B cell (primary cell): ENCODE measurements around the gene ATP10B. TPM values are rescaled to one million over a fixed set of nuclear protein-coding genes. Genes with fewer than 3 reads are reported as not detected.

Experiments used
- ATAC-seq: fragments of 200-7000 bp; cut with Tn5 transposase; one replicate; pipeline ENCODE4 v1.10.0; 2021; ENCODE audit warnings: low read depth, mild to moderate bottlenecking, moderate number of reproducible peaks, moderate library complexity
- CTCF ChIA-PET: fragments of 350-600 bp; sonication (Branson Sonifier 250); formaldehyde crosslinking; loops from one replicate; lab custom pipeline; 2021; ENCODE audit warnings: antibody characterized with exemption, inconsistent platforms; lab: Charles Lee
- POLR2A ChIA-PET: fragments of 350-600 bp; sonication (Branson Sonifier 250); formaldehyde crosslinking; loops from one replicate; lab custom pipeline; 2021; ENCODE audit warnings: antibody characterized with exemption; lab: Charles Lee
- DNase-seq: peaks from one replicate; pipeline ENCODE4 v3.0.0; 2013
- H2AFZ ChIP-seq: 2 replicates; pipeline ENCODE4 v1.6.1; 2012; ENCODE audit warnings: mild to moderate bottlenecking, low read depth, low read length; ENCODE audit not compliant: insufficient read depth, poor library complexity, severe bottlenecking
- H3K27ac ChIP-seq, 2 donors: 1 replicate in 1 of 2; 2 replicates in 1 of 2; pipeline ENCODE4 v1.5.1; 2012 to 2013; ENCODE audit warnings: low read length in 2 of 2, mild to moderate bottlenecking in 2 of 2, moderate library complexity in 1 of 2
- H3K27me3 ChIP-seq, 4 experiments: fragments of 200-600 bp in 1 of 4; sonication (generic) in 1 of 4; replicated peaks in 1 of 4; 1 replicate in 2 of 4; 2 replicates in 2 of 4; pipeline versions ENCODE4 v1.6.1 to v1.7.0; 2013 to 2016; ENCODE audit warnings: low read length in 3 of 4, mild to moderate bottlenecking in 2 of 4, mixed read lengths in 1 of 4, moderate library complexity in 1 of 4; ENCODE audit not compliant: insufficient read depth in 4 of 4, control insufficient read depth in 3 of 4; ENCODE audit errors: control extremely low read depth in 1 of 4
- H3K36me3 ChIP-seq, 2 experiments: replicated peaks in 1 of 2; 1 replicate in 1 of 2; 2 replicates in 1 of 2; pipeline versions ENCODE4 v1.6.1 to v1.7.1; 2013; ENCODE audit warnings: low read length in 1 of 2; ENCODE audit not compliant: insufficient read depth in 2 of 2, control insufficient read depth in 1 of 2; ENCODE audit errors: control extremely low read depth in 1 of 2, extremely low read depth in 1 of 2
- H3K4me1 ChIP-seq, 2 donors: fragments of 200-600 bp in 1 of 2; sonication (generic) in 1 of 2; 1 replicate in 1 of 2; 2 replicates in 1 of 2; pipeline versions ENCODE4 v1.5.1 to v1.6.1; 2013 to 2017; ENCODE audit warnings: low read length in 2 of 2; ENCODE audit not compliant: control insufficient read depth in 2 of 2, insufficient read depth in 2 of 2
- H3K4me2 ChIP-seq: replicated peaks from 2 replicates; pipeline ENCODE3; 2012; ENCODE audit warnings: mild to moderate bottlenecking, low read depth, low read length; ENCODE audit not compliant: poor library complexity, severe bottlenecking
- H3K4me3 ChIP-seq, 5 experiments: fragments of 200-600 bp in 1 of 5; sonication (generic) in 1 of 5; 1 replicate in 3 of 5; 2 replicates in 2 of 5; pipeline versions ENCODE4 v1.5.1 to v1.7.0; 2011 to 2016; ENCODE audit warnings: low read length in 4 of 5, mild to moderate bottlenecking in 4 of 5, low read depth in 2 of 5, control low read depth in 1 of 5, moderate library complexity in 1 of 5; ENCODE audit not compliant: insufficient read depth in 1 of 5; ENCODE audit errors: control extremely low read depth in 1 of 5, extremely low read depth in 1 of 5
- H3K79me2 ChIP-seq: fragments of 200-600 bp; sonication (generic); one replicate; pipeline ENCODE4 v1.6.0; 2016; ENCODE audit warnings: low read length; ENCODE audit not compliant: control insufficient read depth, insufficient read depth
- H3K9ac ChIP-seq: fragments of 200-600 bp; sonication (generic); 2 replicates; pipeline ENCODE4 v1.6.1; 2017; ENCODE audit warnings: mild to moderate bottlenecking, low read length, moderate library complexity
- H3K9me3 ChIP-seq, 3 donors: one replicate each; pipeline versions ENCODE4 v1.6.1 to v1.7.1; 2013; ENCODE audit warnings: low read length in 2 of 3; ENCODE audit not compliant: control insufficient read depth in 2 of 3, insufficient read depth in 1 of 3; ENCODE audit errors: control extremely low read depth in 1 of 3
- H4K20me1 ChIP-seq: 2 replicates; pipeline ENCODE4 v1.6.0; 2012; ENCODE audit warnings: mild to moderate bottlenecking, low read length; ENCODE audit not compliant: insufficient read depth, control insufficient read depth, poor library complexity, severe bottlenecking
- H3K27ac Mint-ChIP-seq: one replicate; pipeline ENCODE4 v1.8.0; 2021; ENCODE audit warnings: mixed read lengths
- H3K27me3 Mint-ChIP-seq: one replicate; pipeline ENCODE4 v1.8.0; 2021; ENCODE audit warnings: mixed read lengths
- H3K4me1 Mint-ChIP-seq: one replicate; pipeline ENCODE4 v1.8.0; 2021; ENCODE audit warnings: mixed read lengths
- H3K4me3 Mint-ChIP-seq: one replicate; pipeline ENCODE4 v1.8.0; 2021; ENCODE audit warnings: mixed read lengths
- H3K9me3 Mint-ChIP-seq: one replicate; pipeline ENCODE4 v1.8.0; 2022; ENCODE audit warnings: mixed read lengths; ENCODE audit not compliant: insufficient read depth
- EZH2 ChIP-seq: IDR thresholded peaks from 2 replicates; pipeline ENCODE4 v1.6.1; 2012; ENCODE audit warnings: borderline replicate concordance, low read depth, mild to moderate bottlenecking, moderate library complexity, low read length; ENCODE audit not compliant: insufficient read depth, poor library complexity, severe bottlenecking
- WGBS: methylation state at CpG from one replicate; pipeline ENCODE4 v1.1.5; 2013; ENCODE audit warnings: missing lambda C conversion rate; ENCODE audit not compliant: insufficient coverage; 5-methylcytosine and 5-hydroxymethylcytosine counted together
- intact Hi-C: fragments of 100-400 bp; cut with micrococcal nuclease; formaldehyde crosslinking; loops from one replicate; pipeline ENCODE4 v1.10.0; 2022
- polyA plus RNA-seq: library from polyadenylated mRNA; depleted of rRNA; stranded (reverse); fragments of >200 nt; gene quantifications from 2 replicates; pipeline ENCODE4 v1.2.3, GENCODE V29; 2012
- total RNA-seq, 2 donors: library from RNA; stranded (reverse); fragments of 120-200 nt in 1 of 2; gene quantifications; 1 replicate in 1 of 2; 2 replicates in 1 of 2; pipeline versions ENCODE4 v1.2.3 to v1.2.4, GENCODE V29; 2013 to 2022
- TF ChIP-seq, protein P1 (sequence below): fragments of 200-600 bp; IDR thresholded peaks from one replicate; pipeline ENCODE4 v1.8.0; 2022; ENCODE audit warnings: antibody characterized with exemption, mild to moderate bottlenecking

Gene ATP10B
- total and polyA plus RNA-seq, 2 donors (not counting 1 experiment from before 2014, with no cell fraction given), result not detected

DNA sequence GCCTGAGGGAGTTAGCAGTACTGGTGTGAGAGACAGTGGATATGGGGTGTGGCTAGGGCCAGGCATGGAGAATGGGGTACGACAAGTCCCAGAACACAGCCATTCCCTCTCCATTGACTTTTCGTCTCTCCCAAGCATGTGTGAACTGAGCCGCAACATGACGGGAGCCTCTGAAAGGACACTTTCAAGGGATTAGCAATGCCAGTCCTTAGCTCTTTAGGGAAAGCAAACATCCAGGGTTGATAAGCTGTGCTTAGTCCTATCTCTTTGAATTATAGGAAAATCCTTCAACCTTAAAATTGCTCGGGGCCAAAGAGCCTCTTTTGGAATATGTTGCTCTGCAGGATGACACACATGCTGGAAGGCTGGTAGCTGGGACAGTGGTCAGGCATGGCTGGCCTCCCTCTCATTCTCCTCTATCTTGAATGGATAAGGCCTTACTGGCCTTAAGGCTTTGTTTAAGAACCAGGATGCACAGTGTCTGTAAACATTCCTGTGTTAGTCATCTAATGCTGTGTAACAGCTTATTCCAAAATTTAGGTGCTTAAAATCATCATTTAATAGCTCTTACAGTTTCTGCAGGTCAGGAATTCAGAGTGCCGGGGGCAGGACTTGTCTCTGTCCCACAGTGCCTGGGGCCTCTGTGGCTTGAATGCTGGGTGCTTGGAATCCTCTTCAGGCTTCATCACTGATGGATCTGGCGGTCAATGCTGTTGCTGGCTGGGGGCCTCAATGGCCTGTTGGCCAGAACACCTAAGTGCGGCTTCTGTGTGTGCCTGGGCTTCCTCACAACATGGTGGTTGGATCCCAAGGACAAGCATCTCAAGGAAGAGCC is 335.1 kb downstream of the ATP10B start:
- DNase-seq, result no peak
- ATAC-seq, result no peak
- no peaks in the 10 kb centered on the region for H3K4me1 ChIP-seq
- Mint-ChIP-seq H3K4me1 (no peaks in the 10 kb centered on the region), H3K27me3 (no peaks in the 10 kb centered on the region), H3K27ac (no peak overlapping the region), H3K4me3 (no peak overlapping the region), H3K9me3 (no peaks in the 10 kb centered on the region)
- H4K20me1 ChIP-seq, result no peaks in the 10 kb centered on the region
- no peak overlapping the region for H2AFZ ChIP-seq
- no peaks in the 10 kb centered on the region for H3K9me3 ChIP-seq
- H3K4me3 ChIP-seq, result no peak overlapping the region
- H3K79me2 ChIP-seq, result no peaks in the 10 kb centered on the region
- ChIA-PET CTCF (no interaction called here), POLR2A (no interaction called here)
- TF ChIP-seq, protein P1, sequence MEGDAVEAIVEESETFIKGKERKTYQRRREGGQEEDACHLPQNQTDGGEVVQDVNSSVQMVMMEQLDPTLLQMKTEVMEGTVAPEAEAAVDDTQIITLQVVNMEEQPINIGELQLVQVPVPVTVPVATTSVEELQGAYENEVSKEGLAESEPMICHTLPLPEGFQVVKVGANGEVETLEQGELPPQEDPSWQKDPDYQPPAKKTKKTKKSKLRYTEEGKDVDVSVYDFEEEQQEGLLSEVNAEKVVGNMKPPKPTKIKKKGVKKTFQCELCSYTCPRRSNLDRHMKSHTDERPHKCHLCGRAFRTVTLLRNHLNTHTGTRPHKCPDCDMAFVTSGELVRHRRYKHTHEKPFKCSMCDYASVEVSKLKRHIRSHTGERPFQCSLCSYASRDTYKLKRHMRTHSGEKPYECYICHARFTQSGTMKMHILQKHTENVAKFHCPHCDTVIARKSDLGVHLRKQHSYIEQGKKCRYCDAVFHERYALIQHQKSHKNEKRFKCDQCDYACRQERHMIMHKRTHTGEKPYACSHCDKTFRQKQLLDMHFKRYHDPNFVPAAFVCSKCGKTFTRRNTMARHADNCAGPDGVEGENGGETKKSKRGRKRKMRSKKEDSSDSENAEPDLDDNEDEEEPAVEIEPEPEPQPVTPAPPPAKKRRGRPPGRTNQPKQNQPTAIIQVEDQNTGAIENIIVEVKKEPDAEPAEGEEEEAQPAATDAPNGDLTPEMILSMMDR, result no peak
- TF ChIP-seq EZH2, result no peak
- H3K27me3 ChIP-seq, result no peaks in the 10 kb centered on the region
- no peak overlapping the region for H3K9ac ChIP-seq
- 100% methylated on average over 5 of the region's 8 CpGs for WGBS
- no peaks in the 10 kb centered on the region for H3K36me3 ChIP-seq
- intact Hi-C loops, result no loop called here
- H3K4me2 ChIP-seq, result no peak overlapping the region
- no peak overlapping the region for H3K27ac ChIP-seq

DNA sequence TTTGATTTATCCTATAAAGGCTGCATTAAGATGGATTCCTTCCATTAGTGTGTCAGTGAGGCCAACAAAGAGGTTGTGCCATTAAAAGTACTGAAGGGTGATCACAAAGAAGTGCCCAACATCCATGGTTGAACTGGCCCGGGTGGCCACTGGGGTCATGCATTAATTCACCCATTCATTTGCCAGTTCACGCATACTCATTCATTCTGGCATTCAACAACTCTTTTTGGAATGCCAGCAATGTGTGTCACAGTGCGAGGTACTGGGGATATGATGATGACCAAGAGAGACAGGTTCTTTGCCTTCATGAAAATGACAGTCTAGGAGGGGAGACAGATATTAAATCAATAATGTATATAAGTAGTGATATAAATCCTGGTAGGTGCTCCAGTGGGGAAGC is 337.1 kb downstream of the ATP10B start:
- Mint-ChIP-seq H3K27ac (no peak overlapping the region), H3K4me1 (no peaks in the 10 kb centered on the region), H3K4me3 (no peak overlapping the region), H3K9me3 (no peaks in the 10 kb centered on the region), H3K27me3 (no peaks in the 10 kb centered on the region)
- H3K27ac ChIP-seq, result no peak overlapping the region
- intact Hi-C loops, result no loop called here
- 80% methylated on average over 1 of the region's 3 CpGs for WGBS
- no peak for DNase-seq
- H3K4me2 ChIP-seq, result no peak overlapping the region
- ChIA-PET CTCF (no interaction called here), POLR2A (no interaction called here)
- H3K4me3 ChIP-seq, result no peak overlapping the region
- no peaks in the 10 kb centered on the region for H3K79me2 ChIP-seq
- H3K9me3 ChIP-seq, result no peaks in the 10 kb centered on the region
- H2AFZ ChIP-seq, result no peak overlapping the region
- no peaks in the 10 kb centered on the region for H3K4me1 ChIP-seq
- ATAC-seq, result no peak
- H4K20me1 ChIP-seq, result no peaks in the 10 kb centered on the region
- no peaks in the 10 kb centered on the region for H3K36me3 ChIP-seq
- H3K9ac ChIP-seq, result no peak overlapping the region
- H3K27me3 ChIP-seq, result no peaks in the 10 kb centered on the region
- no peak for TF ChIP-seq EZH2
- TF ChIP-seq, protein P1, result no peak
